ENCODE data around the gene LY86. TPM values are rescaled to one million over a fixed set of nuclear protein-coding genes. Genes with fewer than 3 reads are reported as not detected.

Gene LY86
- total and polyA plus RNA-seq, 10 of the 15 experiments (the other 5 are each of a cell fraction or from before 2014, with no cell fraction given) = 68.2 to 457 (median 128) TPM

DNA sequence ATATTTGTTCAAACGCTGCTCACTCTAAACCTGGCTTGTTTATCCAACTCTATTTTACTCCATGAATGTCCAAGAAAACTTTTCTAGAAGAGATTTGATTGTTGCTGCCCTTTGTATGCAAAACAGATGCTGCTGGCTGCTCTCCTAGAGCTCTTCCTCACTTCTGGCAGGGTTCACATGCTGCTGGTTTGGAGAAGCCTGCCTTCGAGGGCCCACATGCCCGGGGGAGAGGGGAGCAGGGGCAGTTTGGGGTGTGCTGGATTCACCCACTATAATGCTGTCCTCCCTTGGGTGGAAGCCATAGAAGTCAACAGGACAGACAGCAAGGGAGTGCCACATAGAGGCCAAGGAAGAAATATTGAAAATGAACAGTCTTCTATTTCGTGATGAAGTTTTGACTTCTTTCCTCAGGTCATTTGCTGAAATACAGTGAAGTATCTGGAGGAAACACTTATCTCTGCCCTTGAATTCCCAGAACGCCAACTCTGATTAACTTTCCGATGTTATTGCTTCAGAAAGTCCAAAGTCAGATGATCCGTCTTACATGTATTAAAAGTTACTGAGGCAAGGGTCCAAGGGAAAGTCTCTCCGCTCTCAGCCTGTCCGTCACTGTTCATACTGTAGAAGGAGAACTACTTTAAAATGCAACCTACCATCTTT lies 32.4 kb downstream of the LY86 start (continued):
- TF ChIP-seq, protein P1, sequence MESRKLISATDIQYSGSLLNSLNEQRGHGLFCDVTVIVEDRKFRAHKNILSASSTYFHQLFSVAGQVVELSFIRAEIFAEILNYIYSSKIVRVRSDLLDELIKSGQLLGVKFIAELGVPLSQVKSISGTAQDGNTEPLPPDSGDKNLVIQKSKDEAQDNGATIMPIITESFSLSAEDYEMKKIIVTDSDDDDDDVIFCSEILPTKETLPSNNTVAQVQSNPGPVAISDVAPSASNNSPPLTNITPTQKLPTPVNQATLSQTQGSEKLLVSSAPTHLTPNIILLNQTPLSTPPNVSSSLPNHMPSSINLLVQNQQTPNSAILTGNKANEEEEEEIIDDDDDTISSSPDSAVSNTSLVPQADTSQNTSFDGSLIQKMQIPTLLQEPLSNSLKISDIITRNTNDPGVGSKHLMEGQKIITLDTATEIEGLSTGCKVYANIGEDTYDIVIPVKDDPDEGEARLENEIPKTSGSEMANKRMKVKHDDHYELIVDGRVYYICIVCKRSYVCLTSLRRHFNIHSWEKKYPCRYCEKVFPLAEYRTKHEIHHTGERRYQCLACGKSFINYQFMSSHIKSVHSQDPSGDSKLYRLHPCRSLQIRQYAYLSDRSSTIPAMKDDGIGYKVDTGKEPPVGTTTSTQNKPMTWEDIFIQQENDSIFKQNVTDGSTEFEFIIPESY (IDR thresholded peaks at IDR 0.05) = no peak
- no peak for TF ChIP-seq CEBPB (IDR thresholded peaks at IDR 0.05; ENCODE audit: borderline replicate concordance in 1 of 2, low read depth in 2 of 2, low read length in 2 of 2)
- TF ChIP-seq HDGF (IDR thresholded peaks at IDR 0.05) = no peak
- TF ChIP-seq, protein P2, sequence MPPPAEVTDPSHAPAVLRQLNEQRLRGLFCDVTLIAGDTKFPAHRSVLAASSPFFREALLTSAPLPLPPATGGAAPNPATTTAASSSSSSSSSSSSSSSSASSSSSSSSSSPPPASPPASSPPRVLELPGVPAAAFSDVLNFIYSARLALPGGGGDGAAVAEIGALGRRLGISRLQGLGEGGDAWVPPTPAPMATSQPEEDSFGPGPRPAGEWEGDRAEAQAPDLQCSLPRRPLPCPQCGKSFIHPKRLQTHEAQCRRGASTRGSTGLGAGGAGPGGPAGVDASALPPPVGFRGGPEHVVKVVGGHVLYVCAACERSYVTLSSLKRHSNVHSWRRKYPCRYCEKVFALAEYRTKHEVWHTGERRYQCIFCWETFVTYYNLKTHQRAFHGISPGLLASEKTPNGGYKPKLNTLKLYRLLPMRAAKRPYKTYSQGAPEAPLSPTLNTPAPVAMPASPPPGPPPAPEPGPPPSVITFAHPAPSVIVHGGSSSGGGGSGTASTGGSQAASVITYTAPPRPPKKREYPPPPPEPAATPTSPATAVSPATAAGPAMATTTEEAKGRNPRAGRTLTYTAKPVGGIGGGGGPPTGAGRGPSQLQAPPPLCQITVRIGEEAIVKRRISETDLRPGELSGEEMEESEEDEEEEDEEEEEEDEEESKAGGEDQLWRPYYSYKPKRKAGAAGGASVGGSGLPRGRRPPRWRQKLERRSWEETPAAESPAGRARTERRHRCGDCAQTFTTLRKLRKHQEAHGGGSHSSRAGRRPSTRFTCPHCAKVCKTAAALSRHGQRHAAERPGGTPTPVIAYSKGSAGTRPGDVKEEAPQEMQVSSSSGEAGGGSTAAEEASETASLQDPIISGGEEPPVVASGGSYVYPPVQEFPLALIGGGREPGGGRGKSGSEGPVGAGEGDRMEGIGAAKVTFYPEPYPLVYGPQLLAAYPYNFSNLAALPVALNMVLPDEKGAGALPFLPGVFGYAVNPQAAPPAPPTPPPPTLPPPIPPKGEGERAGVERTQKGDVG (CRISPR knock-in tag; IDR thresholded peaks at IDR 0.05) = no peak
- TF ChIP-seq CBX3 (IDR thresholded peaks at IDR 0.05; ENCODE audit: borderline replicate concordance, low read depth) = no peak
- TF ChIP-seq, protein P3, sequence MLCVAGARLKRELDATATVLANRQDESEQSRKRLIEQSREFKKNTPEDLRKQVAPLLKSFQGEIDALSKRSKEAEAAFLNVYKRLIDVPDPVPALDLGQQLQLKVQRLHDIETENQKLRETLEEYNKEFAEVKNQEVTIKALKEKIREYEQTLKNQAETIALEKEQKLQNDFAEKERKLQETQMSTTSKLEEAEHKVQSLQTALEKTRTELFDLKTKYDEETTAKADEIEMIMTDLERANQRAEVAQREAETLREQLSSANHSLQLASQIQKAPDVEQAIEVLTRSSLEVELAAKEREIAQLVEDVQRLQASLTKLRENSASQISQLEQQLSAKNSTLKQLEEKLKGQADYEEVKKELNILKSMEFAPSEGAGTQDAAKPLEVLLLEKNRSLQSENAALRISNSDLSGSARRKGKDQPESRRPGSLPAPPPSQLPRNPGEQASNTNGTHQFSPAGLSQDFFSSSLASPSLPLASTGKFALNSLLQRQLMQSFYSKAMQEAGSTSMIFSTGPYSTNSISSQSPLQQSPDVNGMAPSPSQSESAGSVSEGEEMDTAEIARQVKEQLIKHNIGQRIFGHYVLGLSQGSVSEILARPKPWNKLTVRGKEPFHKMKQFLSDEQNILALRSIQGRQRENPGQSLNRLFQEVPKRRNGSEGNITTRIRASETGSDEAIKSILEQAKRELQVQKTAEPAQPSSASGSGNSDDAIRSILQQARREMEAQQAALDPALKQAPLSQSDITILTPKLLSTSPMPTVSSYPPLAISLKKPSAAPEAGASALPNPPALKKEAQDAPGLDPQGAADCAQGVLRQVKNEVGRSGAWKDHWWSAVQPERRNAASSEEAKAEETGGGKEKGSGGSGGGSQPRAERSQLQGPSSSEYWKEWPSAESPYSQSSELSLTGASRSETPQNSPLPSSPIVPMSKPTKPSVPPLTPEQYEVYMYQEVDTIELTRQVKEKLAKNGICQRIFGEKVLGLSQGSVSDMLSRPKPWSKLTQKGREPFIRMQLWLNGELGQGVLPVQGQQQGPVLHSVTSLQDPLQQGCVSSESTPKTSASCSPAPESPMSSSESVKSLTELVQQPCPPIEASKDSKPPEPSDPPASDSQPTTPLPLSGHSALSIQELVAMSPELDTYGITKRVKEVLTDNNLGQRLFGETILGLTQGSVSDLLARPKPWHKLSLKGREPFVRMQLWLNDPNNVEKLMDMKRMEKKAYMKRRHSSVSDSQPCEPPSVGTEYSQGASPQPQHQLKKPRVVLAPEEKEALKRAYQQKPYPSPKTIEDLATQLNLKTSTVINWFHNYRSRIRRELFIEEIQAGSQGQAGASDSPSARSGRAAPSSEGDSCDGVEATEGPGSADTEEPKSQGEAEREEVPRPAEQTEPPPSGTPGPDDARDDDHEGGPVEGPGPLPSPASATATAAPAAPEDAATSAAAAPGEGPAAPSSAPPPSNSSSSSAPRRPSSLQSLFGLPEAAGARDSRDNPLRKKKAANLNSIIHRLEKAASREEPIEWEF (IDR thresholded peaks at IDR 0.05; ENCODE audit: insufficient replicate concordance, low read depth, low read length) = no peak
- TF ChIP-seq, protein P4, sequence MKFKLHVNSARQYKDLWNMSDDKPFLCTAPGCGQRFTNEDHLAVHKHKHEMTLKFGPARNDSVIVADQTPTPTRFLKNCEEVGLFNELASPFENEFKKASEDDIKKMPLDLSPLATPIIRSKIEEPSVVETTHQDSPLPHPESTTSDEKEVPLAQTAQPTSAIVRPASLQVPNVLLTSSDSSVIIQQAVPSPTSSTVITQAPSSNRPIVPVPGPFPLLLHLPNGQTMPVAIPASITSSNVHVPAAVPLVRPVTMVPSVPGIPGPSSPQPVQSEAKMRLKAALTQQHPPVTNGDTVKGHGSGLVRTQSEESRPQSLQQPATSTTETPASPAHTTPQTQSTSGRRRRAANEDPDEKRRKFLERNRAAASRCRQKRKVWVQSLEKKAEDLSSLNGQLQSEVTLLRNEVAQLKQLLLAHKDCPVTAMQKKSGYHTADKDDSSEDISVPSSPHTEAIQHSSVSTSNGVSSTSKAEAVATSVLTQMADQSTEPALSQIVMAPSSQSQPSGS (IDR thresholded peaks at IDR 0.05; ENCODE audit: low read length) = no peak

Data from GM12878 (cell line).